ENCODE measurements around the gene RET. TPM values are rescaled to one million over a fixed set of nuclear protein-coding genes. Genes with fewer than 3 reads are reported as not detected.

RET gene
- polyA plus RNA-seq, 3 donors = 0.08 to 0.39 (median 0.14) TPM

DNA sequence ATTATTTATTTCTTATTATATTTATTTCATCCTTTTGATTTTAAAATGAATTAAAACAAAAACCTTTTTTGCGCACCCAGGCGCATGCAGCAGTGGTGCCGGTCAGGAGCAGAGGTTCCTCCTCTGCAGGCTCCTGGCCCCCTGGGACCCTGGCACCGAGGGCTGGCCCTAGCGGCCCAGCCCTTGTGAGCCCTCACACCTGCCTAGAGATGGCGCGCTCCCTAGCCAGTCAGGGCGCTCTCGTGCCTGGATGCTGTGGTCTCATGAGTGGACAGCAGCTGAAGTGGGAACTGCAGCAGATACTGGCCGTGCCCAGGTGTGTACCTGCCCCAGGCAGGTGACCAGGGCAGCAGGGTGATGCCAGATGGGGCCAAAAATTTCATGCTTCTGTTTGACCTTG lies 13.8 kb downstream of the RET start:
- H3K27me3 ChIP-seq (ENCODE audit: control insufficient read depth in 2 of 2, insufficient read depth in 2 of 2, low read length in 2 of 2) = no peaks in the 10 kb centered on the region
- H3K9me3 ChIP-seq (replicated peaks in 1 of 2; ENCODE audit: control insufficient read depth in 1 of 2, insufficient read depth in 1 of 2, low read length in 2 of 2) = no peaks in the 10 kb centered on the region
- H3K36me3 ChIP-seq (replicated peaks in 1 of 2; ENCODE audit: control insufficient read depth in 1 of 2, insufficient read depth in 2 of 2, low read length in 2 of 2) = no peaks in the 10 kb centered on the region
- WGBS (ENCODE audit: insufficient coverage) = 98% methylated on average over 9 of the region's 10 CpGs
- H4K20me1 ChIP-seq (ENCODE audit: insufficient read depth, low read length) = no peaks in the 10 kb centered on the region
- Mint-ChIP-seq H3K4me1 (peaks cover 27% of the 10 kb centered on the region), H3K9me3 (peaks cover 3 to 7% (median 5%) of the 10 kb centered on the region in 7 donors), H3K36me3 (no peaks in the 10 kb centered on the region), H3K27me3 (ENCODE audit: low read depth in 3 of 3) (peaks cover 30 to 41% (median 34%) of the 10 kb centered on the region in 3 donors), H3K4me3 (peak overlapping the region in 1 of 2 donors; percentile 52), H3K27ac (no peak overlapping the region)
- H3K4me1 ChIP-seq (ENCODE audit: control insufficient read depth in 1 of 2, insufficient read depth in 2 of 2, low read length in 2 of 2) = peaks cover 21 to 28% of the 10 kb centered on the region in 2 donors
- H3K27ac ChIP-seq (ENCODE audit: low read depth in 1 of 2, low read length in 2 of 2) = no peak overlapping the region
- no peak overlapping the region for H3K4me2 ChIP-seq (replicated peaks; ENCODE audit: extremely low read depth, low read length, poor library complexity, severe bottlenecking)
- TF ChIP-seq, protein P1, sequence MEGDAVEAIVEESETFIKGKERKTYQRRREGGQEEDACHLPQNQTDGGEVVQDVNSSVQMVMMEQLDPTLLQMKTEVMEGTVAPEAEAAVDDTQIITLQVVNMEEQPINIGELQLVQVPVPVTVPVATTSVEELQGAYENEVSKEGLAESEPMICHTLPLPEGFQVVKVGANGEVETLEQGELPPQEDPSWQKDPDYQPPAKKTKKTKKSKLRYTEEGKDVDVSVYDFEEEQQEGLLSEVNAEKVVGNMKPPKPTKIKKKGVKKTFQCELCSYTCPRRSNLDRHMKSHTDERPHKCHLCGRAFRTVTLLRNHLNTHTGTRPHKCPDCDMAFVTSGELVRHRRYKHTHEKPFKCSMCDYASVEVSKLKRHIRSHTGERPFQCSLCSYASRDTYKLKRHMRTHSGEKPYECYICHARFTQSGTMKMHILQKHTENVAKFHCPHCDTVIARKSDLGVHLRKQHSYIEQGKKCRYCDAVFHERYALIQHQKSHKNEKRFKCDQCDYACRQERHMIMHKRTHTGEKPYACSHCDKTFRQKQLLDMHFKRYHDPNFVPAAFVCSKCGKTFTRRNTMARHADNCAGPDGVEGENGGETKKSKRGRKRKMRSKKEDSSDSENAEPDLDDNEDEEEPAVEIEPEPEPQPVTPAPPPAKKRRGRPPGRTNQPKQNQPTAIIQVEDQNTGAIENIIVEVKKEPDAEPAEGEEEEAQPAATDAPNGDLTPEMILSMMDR (IDR thresholded peaks at IDR 0.05) = no peak
- no peak overlapping the region for H2AFZ ChIP-seq (ENCODE audit: insufficient read depth, low read depth, low read length, poor library complexity, severe bottlenecking)
- intact Hi-C loops (cut with micrococcal nuclease) = no loop called here
- no peaks in the 10 kb centered on the region for H3K79me2 ChIP-seq (ENCODE audit: insufficient read depth, low read length)
- H3K4me3 ChIP-seq (replicated peaks in 1 of 3; ENCODE audit: low read depth in 2 of 3, low read length in 3 of 3) = no peak overlapping the region
- no peak for DNase-seq
- no peak overlapping the region for H3K9ac ChIP-seq (ENCODE audit: insufficient read depth, low read length, poor library complexity, severe bottlenecking)

DNA sequence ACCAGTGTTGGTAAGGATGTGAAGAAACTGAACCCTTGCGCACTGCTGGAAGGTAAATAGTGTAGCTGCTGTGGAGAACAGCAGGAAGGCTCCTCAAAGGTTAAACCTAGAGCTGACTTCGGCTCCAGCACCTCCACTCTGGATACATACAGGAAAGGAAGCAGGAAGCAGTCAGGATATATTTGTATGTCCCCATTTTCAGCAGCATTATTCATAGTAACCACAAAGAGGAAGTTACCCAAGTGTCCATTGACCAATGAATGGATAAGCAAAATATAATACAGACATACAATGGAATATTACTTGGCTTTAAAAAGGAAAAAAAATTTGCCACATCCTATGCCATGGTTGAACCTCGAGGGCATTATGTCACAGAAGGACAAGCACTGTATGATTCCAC lies 15.0 kb downstream of the RET start:
- peak overlapping the region; percentile 41 for H3K4me2 ChIP-seq (replicated peaks; ENCODE audit: extremely low read depth, low read length, poor library complexity, severe bottlenecking)
- H3K9me3 ChIP-seq (replicated peaks in 1 of 2; ENCODE audit: control insufficient read depth in 1 of 2, insufficient read depth in 1 of 2, low read length in 2 of 2) = no peaks in the 10 kb centered on the region
- H3K27ac ChIP-seq (ENCODE audit: low read depth in 1 of 2, low read length in 2 of 2) = no peak overlapping the region
- no peaks in the 10 kb centered on the region for H3K36me3 ChIP-seq (replicated peaks in 1 of 2; ENCODE audit: control insufficient read depth in 1 of 2, insufficient read depth in 2 of 2, low read length in 2 of 2)
- H3K4me1 Mint-ChIP-seq = peaks cover 27% of the 10 kb centered on the region
- peaks cover 3 to 7% (median 5%) of the 10 kb centered on the region in 7 donors for H3K9me3 Mint-ChIP-seq
- intact Hi-C loops (cut with micrococcal nuclease) = no loop called here
- H3K4me3 ChIP-seq (replicated peaks in 1 of 3; ENCODE audit: low read depth in 2 of 3, low read length in 3 of 3) = no peak overlapping the region
- peak overlapping the region in 1 of 2 donors; percentile 67 for H3K4me3 Mint-ChIP-seq
- H3K27me3 Mint-ChIP-seq (ENCODE audit: low read depth in 3 of 3) = peaks cover 31 to 41% (median 37%) of the 10 kb centered on the region in 3 donors
- WGBS (ENCODE audit: insufficient coverage) = 0% methylated on average over 1 of the region's 3 CpGs
- TF ChIP-seq, protein P1 (IDR thresholded peaks at IDR 0.05) = no peak
- H3K9ac ChIP-seq (ENCODE audit: insufficient read depth, low read length, poor library complexity, severe bottlenecking) = no peak overlapping the region
- no peaks in the 10 kb centered on the region for H4K20me1 ChIP-seq (ENCODE audit: insufficient read depth, low read length)
- H3K27ac Mint-ChIP-seq = peak overlapping the region in 5 of 7 donors; percentile 26 to 81 (median 72)
- no peaks in the 10 kb centered on the region for H3K36me3 Mint-ChIP-seq
- DNase-seq = peak; percentile 72 to 90 (median 87)
- H3K27me3 ChIP-seq (ENCODE audit: control insufficient read depth in 2 of 2, insufficient read depth in 2 of 2, low read length in 2 of 2) = no peaks in the 10 kb centered on the region
- H3K4me1 ChIP-seq (ENCODE audit: control insufficient read depth in 1 of 2, insufficient read depth in 2 of 2, low read length in 2 of 2) = peaks cover 21 to 28% of the 10 kb centered on the region in 2 donors
- no peak overlapping the region for H2AFZ ChIP-seq (ENCODE audit: insufficient read depth, low read depth, low read length, poor library complexity, severe bottlenecking)
- H3K79me2 ChIP-seq (ENCODE audit: insufficient read depth, low read length) = no peaks in the 10 kb centered on the region

All from CD14-positive monocyte (primary cell).